Measurements from ENCODE around the gene CLPTM1L.

The CLPTM1L gene

GRCh38 chr5:1344975-1345838 lies at the start of gene CLPTM1L:
Gene CLPTM1L, minus strand, starts transcription at chr5:1345099. Its CDS starts 258 bp downstream, at chr5:1344841.
- in situ Hi-C loops (cut with MboI; ENCODE audit: low sequenced_read_pairs): no loop called here

DNA sequence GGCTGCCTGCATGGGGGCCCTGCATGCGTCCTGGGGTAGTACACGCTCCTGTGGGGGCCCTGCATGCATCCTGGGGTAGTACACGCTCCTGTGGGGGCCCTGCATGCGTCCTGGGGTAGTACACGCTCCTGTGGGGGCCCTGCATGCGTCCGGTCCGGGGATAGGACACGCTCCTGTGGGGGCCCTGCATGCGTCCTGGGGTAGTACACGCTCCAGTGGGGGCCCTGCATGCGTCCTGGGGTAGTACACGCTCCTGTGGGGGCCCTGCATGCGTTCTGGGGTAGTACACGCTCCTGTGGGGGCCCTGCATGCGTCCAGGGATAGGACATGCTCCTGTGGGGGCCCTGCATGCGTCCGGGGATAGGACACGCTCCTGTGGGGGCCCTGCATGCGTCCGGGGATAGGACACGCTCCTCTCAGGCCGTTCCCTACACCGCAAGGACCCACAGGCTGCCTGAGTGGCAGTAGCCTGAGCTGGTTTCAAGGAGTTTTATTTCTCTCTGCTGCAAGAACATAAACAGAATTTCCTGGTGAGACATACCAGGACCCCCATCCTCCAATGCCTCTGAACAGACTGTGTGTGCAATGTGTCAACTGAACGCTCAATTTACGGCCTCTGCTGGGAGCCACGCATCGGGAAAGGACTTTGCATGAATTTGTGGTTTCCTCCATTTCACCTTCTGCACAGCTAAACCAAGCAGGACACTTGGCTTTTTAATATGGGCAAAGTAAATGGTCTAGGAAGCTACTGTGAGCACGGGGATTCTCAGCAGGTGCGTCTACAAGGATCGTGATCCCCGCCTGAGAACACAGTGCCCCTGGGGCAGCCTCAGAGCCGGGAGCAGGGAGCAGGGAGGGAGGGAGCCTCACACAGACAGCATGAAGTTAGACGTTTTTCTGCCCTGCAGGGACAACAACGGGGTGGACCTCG lies 48.9 kb upstream of the CLPTM1L start:
- in situ Hi-C loops (cut with MboI; ENCODE audit: low sequenced_read_pairs): no loop called here

DNA sequence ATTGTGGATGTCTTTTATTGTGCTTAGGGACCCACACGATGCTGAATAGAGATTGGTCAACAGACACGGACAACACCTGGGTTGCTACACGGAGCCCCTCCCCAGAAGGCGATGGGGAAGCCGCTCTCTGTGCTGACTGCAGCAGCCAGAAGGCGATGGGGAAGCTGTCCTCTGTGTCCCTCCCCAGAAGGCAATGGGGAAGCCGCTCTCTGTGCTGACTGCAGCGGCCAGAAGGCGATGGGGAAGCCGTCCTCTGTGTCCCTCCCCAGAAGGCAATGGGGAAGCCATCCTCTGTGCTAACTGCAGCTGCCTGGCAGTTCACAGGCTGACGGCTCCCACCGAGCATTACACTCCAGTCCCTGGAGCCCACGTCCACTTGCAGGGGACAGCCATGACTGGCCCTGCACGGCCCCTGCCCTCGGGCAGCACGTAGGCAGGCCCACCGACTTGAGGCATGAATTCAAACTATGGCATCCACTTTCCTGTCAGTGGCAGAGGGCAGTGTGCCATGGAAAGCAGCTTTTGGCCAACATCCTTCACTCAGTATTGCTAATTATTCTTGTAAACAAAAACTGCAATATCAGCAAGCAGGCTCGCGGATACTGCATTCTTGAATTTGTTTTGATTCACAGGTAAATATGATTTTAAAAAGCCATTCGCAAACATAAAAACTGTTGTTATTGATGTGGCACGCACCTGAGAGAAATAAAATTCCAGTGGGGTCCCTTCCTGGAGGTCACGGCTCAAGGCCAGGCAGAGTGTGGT lies 48.1 kb upstream of the CLPTM1L start:
- in situ Hi-C loops (cut with MboI; ENCODE audit: low sequenced_read_pairs): no loop called here

DNA sequence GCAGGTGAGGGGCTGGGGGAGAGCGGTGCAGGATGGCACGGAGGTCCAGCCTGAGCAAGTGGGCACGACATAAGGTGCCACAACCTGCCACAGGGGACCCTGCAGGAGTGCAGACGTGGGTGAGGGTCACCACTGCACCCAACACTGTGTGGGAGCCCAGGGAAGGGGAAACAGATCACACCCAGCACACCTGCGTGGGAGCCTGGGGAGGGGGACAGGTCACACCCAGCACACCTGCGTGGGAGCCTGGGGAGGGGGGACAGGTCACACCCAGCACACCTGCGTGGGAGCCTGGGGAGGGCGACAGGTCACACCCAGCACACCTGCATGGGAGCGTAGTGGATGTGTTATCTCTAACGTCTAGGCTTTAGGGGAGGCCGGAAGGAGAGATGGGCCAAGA lies 47.4 kb upstream of the CLPTM1L start:
- in situ Hi-C loops (cut with MboI; ENCODE audit: low sequenced_read_pairs): no loop called here

DNA sequence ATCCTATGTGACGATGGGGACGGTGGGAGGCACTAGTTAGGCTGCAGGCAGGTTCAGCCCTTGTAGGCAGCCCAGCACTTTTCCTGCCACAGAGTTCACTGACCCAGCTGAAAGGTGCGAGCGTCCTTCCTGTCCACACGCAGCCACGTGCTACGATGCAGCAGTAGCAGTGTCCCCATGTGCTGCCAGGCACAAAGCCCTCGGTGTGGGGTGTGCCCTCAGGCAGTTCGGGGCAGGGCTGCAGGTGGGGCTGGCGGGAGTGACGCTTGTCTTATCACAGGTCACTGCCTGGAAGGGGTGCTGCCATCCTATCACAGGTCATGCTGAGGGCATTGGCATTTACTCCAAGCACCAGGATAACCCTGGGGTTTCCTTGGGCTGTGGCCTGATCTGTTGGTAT lies 46.8 kb upstream of the CLPTM1L start:
- in situ Hi-C loops (cut with MboI; ENCODE audit: low sequenced_read_pairs): no loop called here

DNA sequence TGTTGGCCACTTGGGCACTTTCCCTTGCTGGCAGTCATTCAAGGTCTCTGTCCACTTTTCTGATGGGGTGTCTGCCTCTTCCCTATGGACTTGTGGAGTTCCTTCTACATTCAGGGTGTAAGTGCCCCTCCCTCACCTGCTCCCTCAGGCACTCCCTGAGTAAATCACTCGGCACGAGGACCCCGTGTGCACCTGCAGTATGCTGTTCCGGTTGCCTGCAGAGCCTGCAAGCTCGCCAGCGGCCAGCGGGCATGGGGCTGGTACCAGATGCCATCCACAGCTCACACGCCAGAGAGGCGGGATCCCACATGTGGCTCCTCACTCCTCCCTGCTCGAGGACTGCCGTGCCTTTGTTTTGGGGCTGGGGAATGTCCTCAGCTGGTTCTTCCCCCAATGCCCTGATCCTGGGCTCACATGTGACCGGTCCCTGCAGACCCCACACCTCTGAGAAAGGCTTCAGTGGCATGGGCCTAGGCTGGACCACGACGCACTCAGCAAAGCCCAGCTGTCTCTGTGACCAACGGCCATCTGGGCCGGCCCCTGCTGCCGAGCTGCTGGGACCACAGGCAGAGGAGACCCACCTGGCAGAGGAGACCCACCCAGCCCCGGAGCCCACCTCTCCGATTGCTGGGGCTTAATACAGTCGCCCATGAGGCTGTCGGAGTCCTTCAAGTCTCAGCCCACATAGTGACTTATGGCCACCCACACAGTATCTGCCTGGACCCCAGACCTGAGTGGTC lies 46.1 kb upstream of the CLPTM1L start:
- in situ Hi-C loops (cut with MboI; ENCODE audit: low sequenced_read_pairs): no loop called here

- in situ Hi-C loops (cut with MboI; ENCODE audit: low sequenced_read_pairs): no loop called here
These were observed 45.4 kb upstream of the CLPTM1L start for GRCh38 chr5:1390333-1390732.

DNA sequence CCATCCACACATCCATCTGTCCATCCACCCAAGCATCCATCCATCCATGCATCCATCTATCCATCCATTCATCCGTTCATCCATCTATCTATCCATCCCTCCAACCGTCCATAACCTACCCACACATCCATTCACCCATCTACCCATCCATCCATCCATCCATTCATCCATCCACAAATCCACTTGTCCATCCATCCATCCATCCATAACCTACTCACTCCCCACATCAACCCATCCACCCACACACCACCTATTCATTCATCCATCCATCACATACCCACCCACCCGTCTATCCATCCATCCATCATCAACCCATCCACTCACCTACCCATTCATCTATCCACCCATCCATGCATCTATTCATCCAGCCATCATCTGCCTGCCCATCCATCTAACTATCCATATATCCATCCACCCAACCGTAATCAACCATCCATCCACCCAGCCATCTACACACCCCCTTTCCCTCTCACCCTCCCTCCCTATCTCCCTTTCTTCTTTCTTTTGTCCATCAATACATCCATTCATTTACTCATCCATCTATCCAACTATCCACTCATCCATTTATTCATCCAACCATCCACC lies 43.6 kb upstream of the CLPTM1L start:
- in situ Hi-C loops (cut with MboI; ENCODE audit: low sequenced_read_pairs): no loop called here

GRCh38 chr5:1387876-1388275 lies 43.0 kb upstream of the CLPTM1L start:
- in situ Hi-C loops (cut with MboI; ENCODE audit: low sequenced_read_pairs): no loop called here

- in situ Hi-C loops (cut with MboI; ENCODE audit: low sequenced_read_pairs): no loop called here
These were observed 42.3 kb upstream of the CLPTM1L start for GRCh38 chr5:1387059-1387755.

- in situ Hi-C loops (cut with MboI; ENCODE audit: low sequenced_read_pairs): no loop called here
These were observed 41.4 kb upstream of the CLPTM1L start for GRCh38 chr5:1386274-1386717.

DNA sequence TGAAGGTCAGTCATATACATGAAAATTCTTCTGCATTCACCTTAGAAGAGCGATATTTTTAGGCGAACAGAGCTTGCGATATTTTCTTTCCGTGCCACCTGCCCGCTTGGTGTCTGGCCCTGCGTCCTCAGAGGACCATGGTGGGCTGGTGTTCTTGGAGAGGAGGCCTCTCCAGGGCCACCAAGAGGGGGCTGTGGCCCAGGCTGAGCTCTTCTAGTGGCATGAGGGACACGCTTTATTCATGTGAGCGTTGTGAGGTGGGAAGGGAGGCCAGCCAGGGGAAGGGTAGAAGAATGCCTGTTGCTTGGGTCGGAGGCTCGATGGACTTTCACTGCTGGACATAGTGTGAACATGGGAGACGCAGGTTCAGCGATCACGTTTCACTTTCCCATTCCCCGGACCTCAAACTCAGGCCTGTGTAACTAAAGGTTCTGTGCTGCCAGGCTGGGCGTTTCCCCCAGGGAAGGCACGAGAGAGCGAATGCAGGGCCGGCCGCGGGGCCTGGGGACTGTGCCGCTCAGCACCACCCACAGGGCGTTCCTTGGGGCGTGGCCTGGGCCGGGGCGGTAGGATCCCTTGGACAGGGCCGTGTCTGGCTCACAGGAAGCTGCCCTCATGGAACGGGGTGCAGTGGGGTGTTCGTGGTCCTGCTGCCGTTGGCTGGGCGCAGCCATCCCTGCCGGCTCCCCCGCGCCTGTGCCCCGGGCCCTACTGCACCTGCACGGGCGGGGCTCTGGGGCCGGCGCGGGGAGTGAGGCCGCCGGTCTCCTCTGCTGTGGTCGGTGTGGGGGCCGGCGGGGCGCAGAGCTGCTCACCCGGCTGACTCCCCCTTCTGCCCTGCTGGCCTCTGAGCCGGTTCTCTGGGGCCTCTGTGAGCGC lies 40.7 kb upstream of the CLPTM1L start:
- in situ Hi-C loops (cut with MboI; ENCODE audit: low sequenced_read_pairs): no loop called here

GRCh38 chr5:1384521-1384920 lies 39.6 kb upstream of the CLPTM1L start:
- in situ Hi-C loops (cut with MboI; ENCODE audit: low sequenced_read_pairs): no loop called here

- in situ Hi-C loops (cut with MboI; ENCODE audit: low sequenced_read_pairs): no loop called here
These were observed 39.0 kb upstream of the CLPTM1L start for GRCh38 chr5:1383886-1384401.

- in situ Hi-C loops (cut with MboI; ENCODE audit: low sequenced_read_pairs): no loop called here
These were observed 38.4 kb upstream of the CLPTM1L start for GRCh38 chr5:1383344-1383743.

- in situ Hi-C loops (cut with MboI; ENCODE audit: low sequenced_read_pairs): no loop called here
These were observed 37.4 kb upstream of the CLPTM1L start for GRCh38 chr5:1382248-1382700.

DNA sequence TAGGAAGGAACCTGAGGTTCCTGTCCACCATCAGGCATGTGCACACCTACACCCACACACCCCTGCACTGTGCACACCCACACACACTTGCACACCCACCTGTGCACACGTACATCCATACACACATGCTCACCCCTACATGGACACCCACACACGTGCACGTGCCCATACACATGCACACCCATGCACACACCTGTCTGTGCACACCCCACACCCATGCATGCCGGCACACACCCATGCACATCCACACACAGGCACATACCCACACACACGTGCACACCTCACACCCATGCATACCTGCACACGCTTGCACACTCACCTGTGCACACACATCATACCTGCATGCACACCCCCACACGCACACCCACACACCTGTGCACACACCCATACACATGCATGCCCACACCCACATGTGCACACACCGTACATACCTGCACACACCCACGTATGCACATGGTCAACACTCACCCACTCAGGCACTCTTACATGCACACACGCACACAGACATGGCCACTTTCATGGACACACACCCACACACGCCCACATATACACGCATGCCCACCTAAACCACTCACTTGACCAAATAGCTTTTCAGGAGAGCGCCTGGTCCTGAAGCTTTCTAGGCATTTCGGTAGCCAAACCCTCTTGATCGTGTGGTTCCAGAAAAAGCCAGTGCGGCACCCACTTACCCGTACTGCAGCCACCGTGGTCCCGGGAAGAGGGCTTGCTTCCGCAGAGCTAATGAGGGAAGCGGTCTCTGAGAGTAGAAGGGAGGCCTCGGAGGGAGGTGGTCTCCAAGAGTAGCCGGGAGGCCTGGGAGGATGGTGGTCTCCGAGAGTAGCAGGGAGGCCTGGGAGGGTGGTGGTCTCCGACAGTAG lies 36.7 kb upstream of the CLPTM1L start:
- in situ Hi-C loops (cut with MboI; ENCODE audit: low sequenced_read_pairs): no loop called here

Measured in HL-60/S4 treated with phorbol 12-myristate 13-acetate at 8.2 ng/mL for 4 days and 3 days (cell line).